K562 treated with DMSO at 1 percent for 24 hours (cell line): ENCODE data around the gene STK35. TPM values are rescaled to one million over a fixed set of nuclear protein-coding genes. Genes with fewer than 3 reads are reported as not detected.

ENCODE experiments used
- total RNA-seq: library from RNA; unstranded; fragments of 300-600 nt; gene quantifications from 2 replicates; pipeline ENCODE4 v1.2.3, GENCODE V29; 2022; ENCODE audit warnings: low read depth; ENCODE audit not compliant: insufficient read depth

STK35 gene
- 7.9 and 8.4 TPM in 2 replicates for total RNA-seq

GRCh38 chr20:2101057-2101864 is at the start of gene STK35:
TSS of gene STK35 (plus strand) at chr20:2101827. CDS start at chr20:2101882, 55 bp downstream.

Other genes with a start within 250 kb of the STK35 start
- 0.31 and 0.36 TPM in 2 replicates for gene SIRPA, start 206.4 kb upstream of the STK35 start, total RNA-seq
- gene PDYN, start 107.8 kb upstream of the STK35 start, total RNA-seq: not detected in 2 replicates
- 0.15 TPM in 1 of 2 replicates, not detected in the other for gene TGM3, start 194.2 kb downstream of the STK35 start, total RNA-seq